AG09309 (cell line): Measurements from ENCODE around the gene PEX26.

Source experiments
- DNase-seq: peaks from one replicate; pipeline ENCODE4 v3.0.0-alpha.2; 2010; ENCODE audit warnings: low read depth
- H3K4me3 ChIP-seq: 2 replicates; pipeline ENCODE4 v1.5.1; 2011; ENCODE audit warnings: mild to moderate bottlenecking, low read depth, low read length, moderate library complexity; ENCODE audit not compliant: control insufficient read depth
- TF ChIP-seq, protein P1 (sequence below): IDR thresholded peaks from 2 replicates; pipeline ENCODE4 v1.5.1; 2011; ENCODE audit warnings: mild to moderate bottlenecking, low read depth, low read length, inconsistent platforms; ENCODE audit not compliant: insufficient read depth, control insufficient read depth; ENCODE audit errors: missing control alignments

PEX26 gene

DNA sequence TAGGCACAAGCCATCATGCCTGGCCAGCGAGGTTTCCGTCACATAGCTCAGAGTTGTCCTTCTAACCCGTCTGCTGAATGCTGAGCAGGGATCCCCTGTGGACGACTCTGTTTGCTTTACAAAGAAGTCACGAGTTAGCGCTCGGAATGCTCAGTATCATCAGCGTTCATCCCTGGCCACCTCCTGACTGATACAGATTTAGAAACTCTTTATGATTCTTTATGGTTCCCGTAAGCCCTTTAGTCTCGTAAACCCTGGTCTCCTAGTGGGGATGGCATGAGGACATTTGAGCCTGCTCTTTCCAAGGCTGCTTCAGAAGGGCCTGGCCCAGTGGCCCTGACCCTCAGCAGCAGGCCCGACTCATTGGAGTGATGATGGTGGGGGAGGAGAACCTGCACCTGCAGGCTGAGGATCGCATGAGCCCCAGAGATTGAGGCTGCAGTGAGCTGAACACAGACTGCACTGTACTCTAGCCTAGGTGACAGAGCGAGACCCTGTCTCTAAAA, 9.6 kb downstream of the PEX26 start:
- TF ChIP-seq, protein P1, sequence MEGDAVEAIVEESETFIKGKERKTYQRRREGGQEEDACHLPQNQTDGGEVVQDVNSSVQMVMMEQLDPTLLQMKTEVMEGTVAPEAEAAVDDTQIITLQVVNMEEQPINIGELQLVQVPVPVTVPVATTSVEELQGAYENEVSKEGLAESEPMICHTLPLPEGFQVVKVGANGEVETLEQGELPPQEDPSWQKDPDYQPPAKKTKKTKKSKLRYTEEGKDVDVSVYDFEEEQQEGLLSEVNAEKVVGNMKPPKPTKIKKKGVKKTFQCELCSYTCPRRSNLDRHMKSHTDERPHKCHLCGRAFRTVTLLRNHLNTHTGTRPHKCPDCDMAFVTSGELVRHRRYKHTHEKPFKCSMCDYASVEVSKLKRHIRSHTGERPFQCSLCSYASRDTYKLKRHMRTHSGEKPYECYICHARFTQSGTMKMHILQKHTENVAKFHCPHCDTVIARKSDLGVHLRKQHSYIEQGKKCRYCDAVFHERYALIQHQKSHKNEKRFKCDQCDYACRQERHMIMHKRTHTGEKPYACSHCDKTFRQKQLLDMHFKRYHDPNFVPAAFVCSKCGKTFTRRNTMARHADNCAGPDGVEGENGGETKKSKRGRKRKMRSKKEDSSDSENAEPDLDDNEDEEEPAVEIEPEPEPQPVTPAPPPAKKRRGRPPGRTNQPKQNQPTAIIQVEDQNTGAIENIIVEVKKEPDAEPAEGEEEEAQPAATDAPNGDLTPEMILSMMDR: no peak
- no peak overlapping the region for H3K4me3 ChIP-seq
- DNase-seq: no peak

DNA sequence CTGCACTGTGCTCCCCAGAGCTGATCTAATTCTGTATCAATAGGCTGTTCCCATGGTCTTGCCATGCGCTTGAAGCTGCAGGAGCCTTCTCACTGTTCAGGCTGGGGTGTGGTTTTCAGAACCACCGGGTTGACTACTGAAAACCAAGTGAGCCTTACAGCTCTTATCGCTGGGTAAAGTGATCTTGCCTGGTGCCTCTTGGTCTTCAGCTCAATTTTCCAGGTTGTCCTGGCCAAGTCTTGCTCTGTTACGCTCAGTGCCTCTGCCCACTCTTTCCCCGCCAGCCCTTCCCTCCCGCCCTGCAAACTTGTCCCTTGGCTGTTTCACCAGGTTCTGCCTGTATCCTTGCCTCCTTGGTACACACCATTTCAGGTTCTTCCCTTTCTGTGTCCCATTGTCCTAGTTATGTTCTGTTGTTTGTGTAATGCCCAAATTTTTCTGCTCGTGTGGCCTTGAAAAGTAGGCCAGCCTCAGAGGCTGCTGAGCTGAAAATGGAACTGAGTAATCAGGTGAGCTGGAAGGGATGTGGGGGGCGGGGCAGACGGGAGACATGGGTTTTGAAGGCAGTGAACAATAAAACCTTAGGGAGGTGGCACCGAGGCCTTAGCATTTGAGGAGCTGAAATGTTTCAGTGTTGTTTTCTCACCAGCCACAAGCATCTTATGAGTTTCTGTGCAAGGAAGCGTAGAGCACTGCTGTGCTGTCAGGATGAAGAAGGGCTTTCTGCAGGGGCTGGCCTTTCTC, 11.2 kb downstream of the PEX26 start:
- TF ChIP-seq, protein P1: no peak
- DNase-seq: no peak
- no peak overlapping the region for H3K4me3 ChIP-seq

- no peak for DNase-seq
- TF ChIP-seq, protein P1: no peak
- H3K4me3 ChIP-seq: no peak overlapping the region
Measured at GRCh38 chr22:18090286-18090685, 12.5 kb downstream of the PEX26 start.

- no peak for DNase-seq
- TF ChIP-seq, protein P1: no peak
- no peak overlapping the region for H3K4me3 ChIP-seq
Measured at GRCh38 chr22:18091478-18091877, 13.7 kb downstream of the PEX26 start.

DNA sequence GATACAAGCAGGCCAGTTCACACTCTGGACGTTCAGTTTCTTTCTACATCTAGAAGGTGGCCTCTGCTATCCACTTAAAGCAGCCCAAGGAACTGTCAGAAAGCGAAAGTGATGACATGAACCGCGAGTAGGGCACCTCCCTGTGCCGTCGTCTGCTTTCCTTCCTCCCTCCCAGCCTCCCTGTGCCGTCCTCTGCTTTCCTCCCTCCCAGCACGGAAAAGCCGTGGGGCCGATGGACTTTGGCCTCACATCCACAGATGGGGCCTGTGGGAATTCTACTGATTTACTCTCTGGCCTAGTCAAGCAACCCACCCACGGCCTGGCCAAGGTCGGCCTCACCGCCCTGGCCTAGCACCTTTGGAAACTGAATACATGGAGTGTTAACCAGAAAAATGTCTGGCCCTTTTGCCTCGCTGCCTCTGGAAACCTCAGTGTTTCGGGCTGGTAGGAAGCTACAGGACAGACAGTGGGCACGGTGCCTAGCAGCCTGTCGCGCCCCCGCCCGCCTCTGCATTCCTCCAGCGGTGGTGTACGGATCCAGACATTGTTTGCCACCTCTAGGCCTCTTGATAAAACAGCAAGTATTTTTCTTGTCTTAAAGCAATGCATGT, 14.2 kb downstream of the PEX26 start:
- H3K4me3 ChIP-seq: no peak overlapping the region
- DNase-seq: no peak
- TF ChIP-seq, protein P1: no peak

- no peak overlapping the region for H3K4me3 ChIP-seq
- DNase-seq: no peak
- TF ChIP-seq, protein P1: no peak
Measured at GRCh38 chr22:18093661-18094060, 15.9 kb downstream of the PEX26 start.
